Pons (tissue), 1 donor: Measurements from ENCODE around the gene PIGL.

Experiments
- DNase-seq: peaks from one replicate; pipeline ENCODE4 v3.0.0-alpha.2; 2016; ENCODE audit warnings: low spot score

PIGL gene

GRCh38 chr17:16353317-16354174 is 136.5 kb downstream of the PIGL start, which contains the start of gene CENPV:
CENPV (minus strand) TSS chr17:16353469; CDS start chr17:16353436, 33 bp downstream.
- no peak for DNase-seq

- DNase-seq, result no peak
Measured at GRCh38 chr17:16354585-16354984, 137.6 kb downstream of the PIGL start.

GRCh38 chr17:16358394-16358793 is 141.4 kb downstream of the PIGL start:
- DNase-seq, result no peak

GRCh38 chr17:16361874-16362273 is 144.9 kb downstream of the PIGL start:
- DNase-seq, result no peak

GRCh38 chr17:16363749-16364536 is 146.9 kb downstream of the PIGL start:
- peak; percentile 89 for DNase-seq

- peak; percentile 51 for DNase-seq
Measured at GRCh38 chr17:16364625-16365024, 147.6 kb downstream of the PIGL start.

GRCh38 chr17:16371742-16372141 is 154.7 kb downstream of the PIGL start:
- DNase-seq, result no peak

GRCh38 chr17:16374146-16374938 is 157.3 kb downstream of the PIGL start:
- no peak for DNase-seq
